ENCODE results near the gene PARP1. TPM values are rescaled to one million over a fixed set of nuclear protein-coding genes. Genes with fewer than 3 reads are reported as not detected.

The PARP1 gene
- total and polyA plus RNA-seq, 2 donors (not counting 1 experiment from before 2014, with no cell fraction given): 118 to 180 TPM

DNA sequence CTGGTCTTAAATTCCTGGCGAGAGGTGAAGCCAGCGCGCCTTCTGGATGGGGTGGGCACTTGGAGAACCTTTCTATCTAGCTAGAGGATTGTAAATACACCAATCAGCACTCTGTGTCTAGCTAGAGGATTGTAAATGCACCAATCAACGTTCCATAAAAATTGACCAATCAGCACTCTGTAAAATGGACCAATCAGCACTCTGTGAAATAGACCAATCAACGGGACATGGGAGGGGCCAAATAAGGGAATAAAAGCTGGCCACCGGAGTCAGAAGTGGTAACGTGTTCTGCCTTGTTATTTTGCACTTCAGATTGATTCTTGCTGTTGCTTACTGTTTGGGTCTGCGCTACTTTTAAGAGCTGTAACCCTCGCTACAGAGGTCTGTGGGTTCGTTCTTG is 87.0 kb downstream of the PARP1 start:
- no peaks in the 10 kb centered on the region for H3K36me3 ChIP-seq (replicated peaks in 1 of 2; ENCODE audit: control extremely low read depth in 1 of 2, control insufficient read depth in 1 of 2, extremely low read depth in 1 of 2, insufficient read depth in 2 of 2, low read length in 1 of 2)
- no peaks in the 10 kb centered on the region for H3K9me3 ChIP-seq (ENCODE audit: control extremely low read depth in 1 of 3, control insufficient read depth in 2 of 3, insufficient read depth in 1 of 3, low read length in 2 of 3)
- ATAC-seq (ENCODE audit: low read depth) (no peak), DNase-seq (no peak)
- no peak overlapping the region for H3K4me3 ChIP-seq (ENCODE audit: control extremely low read depth in 1 of 5, extremely low read depth in 1 of 5, insufficient read depth in 1 of 5, low read depth in 2 of 5, low read length in 4 of 5)
- no peak overlapping the region for H3K27ac ChIP-seq (ENCODE audit: low read length in 2 of 2)
- H3K27me3 Mint-ChIP-seq: peaks cover 12% of the 10 kb centered on the region
- TF ChIP-seq, protein P1, sequence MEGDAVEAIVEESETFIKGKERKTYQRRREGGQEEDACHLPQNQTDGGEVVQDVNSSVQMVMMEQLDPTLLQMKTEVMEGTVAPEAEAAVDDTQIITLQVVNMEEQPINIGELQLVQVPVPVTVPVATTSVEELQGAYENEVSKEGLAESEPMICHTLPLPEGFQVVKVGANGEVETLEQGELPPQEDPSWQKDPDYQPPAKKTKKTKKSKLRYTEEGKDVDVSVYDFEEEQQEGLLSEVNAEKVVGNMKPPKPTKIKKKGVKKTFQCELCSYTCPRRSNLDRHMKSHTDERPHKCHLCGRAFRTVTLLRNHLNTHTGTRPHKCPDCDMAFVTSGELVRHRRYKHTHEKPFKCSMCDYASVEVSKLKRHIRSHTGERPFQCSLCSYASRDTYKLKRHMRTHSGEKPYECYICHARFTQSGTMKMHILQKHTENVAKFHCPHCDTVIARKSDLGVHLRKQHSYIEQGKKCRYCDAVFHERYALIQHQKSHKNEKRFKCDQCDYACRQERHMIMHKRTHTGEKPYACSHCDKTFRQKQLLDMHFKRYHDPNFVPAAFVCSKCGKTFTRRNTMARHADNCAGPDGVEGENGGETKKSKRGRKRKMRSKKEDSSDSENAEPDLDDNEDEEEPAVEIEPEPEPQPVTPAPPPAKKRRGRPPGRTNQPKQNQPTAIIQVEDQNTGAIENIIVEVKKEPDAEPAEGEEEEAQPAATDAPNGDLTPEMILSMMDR (IDR thresholded peaks at IDR 0.05): no peak
- no peak for TF ChIP-seq EZH2 (IDR thresholded peaks at IDR 0.05; ENCODE audit: borderline replicate concordance, insufficient read depth, low read depth, low read length, poor library complexity, severe bottlenecking)
- intact Hi-C loops (cut with micrococcal nuclease): no loop called here
- H3K9me3 Mint-ChIP-seq (ENCODE audit: insufficient read depth): no peaks in the 10 kb centered on the region
- no peaks in the 10 kb centered on the region for H3K4me1 ChIP-seq (ENCODE audit: control insufficient read depth in 2 of 2, insufficient read depth in 2 of 2, low read length in 2 of 2)
- H3K27me3 ChIP-seq (replicated peaks in 1 of 4; ENCODE audit: control extremely low read depth in 1 of 4, control insufficient read depth in 3 of 4, insufficient read depth in 4 of 4, low read length in 3 of 4): peaks cover 0 to 3% (median 0%) of the 10 kb centered on the region in 4 experiments
- POLR2A ChIA-PET: no interaction called here
- no peak overlapping the region for H3K4me2 ChIP-seq (replicated peaks; ENCODE audit: low read depth, low read length, poor library complexity, severe bottlenecking)
- no peaks in the 10 kb centered on the region for H3K79me2 ChIP-seq (ENCODE audit: control insufficient read depth, insufficient read depth, low read length)
- no peak overlapping the region for H3K27ac Mint-ChIP-seq
- H2AFZ ChIP-seq (ENCODE audit: insufficient read depth, low read depth, low read length, poor library complexity, severe bottlenecking): no peak overlapping the region
- H3K9ac ChIP-seq (ENCODE audit: low read length): no peak overlapping the region
- H3K4me3 Mint-ChIP-seq: no peak overlapping the region
- H4K20me1 ChIP-seq (ENCODE audit: control insufficient read depth, insufficient read depth, low read length, poor library complexity, severe bottlenecking): no peaks in the 10 kb centered on the region
- CTCF ChIA-PET: no interaction called here
- no peaks in the 10 kb centered on the region for H3K4me1 Mint-ChIP-seq
- WGBS (ENCODE audit: insufficient coverage): 96% methylated on average over 7 of the region's 10 CpGs

DNA sequence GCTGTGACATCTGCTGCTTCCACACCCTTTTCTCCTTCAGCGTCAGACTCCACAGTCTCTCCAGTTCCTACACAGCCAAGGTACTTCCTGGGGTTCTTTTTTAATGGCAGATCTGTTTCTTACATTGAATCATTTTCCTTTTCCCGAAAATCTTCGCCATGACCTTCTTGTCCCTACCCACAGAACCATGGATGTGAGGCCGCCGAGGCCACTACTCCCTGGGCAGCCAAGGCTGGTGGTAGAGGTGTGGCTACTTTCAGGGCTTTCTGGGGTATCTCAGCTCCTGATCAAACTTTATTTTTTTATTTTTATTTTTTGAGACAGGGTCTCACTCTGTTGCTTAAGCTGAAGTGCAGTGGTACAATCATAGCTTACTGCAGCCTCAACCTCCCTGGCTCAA is 89.4 kb downstream of the PARP1 start:
- Mint-ChIP-seq H3K9me3 (ENCODE audit: insufficient read depth) (no peaks in the 10 kb centered on the region), H3K27ac (no peak overlapping the region), H3K27me3 (peaks cover 12% of the 10 kb centered on the region), H3K4me1 (no peaks in the 10 kb centered on the region), H3K4me3 (no peak overlapping the region)
- 100% methylated on average over 1 of the region's 5 CpGs for WGBS (ENCODE audit: insufficient coverage)
- CTCF ChIA-PET: no interaction called here
- Histone ChIP-seq H3K36me3 (replicated peaks in 1 of 2; ENCODE audit: control extremely low read depth in 1 of 2, control insufficient read depth in 1 of 2, extremely low read depth in 1 of 2, insufficient read depth in 2 of 2, low read length in 1 of 2) (no peaks in the 10 kb centered on the region), H2AFZ (ENCODE audit: insufficient read depth, low read depth, low read length, poor library complexity, severe bottlenecking) (no peak overlapping the region), H3K27me3 (replicated peaks in 1 of 4; ENCODE audit: control extremely low read depth in 1 of 4, control insufficient read depth in 3 of 4, insufficient read depth in 4 of 4, low read length in 3 of 4) (peaks cover 0 to 3% (median 0%) of the 10 kb centered on the region in 4 experiments), H3K9me3 (ENCODE audit: control extremely low read depth in 1 of 3, control insufficient read depth in 2 of 3, insufficient read depth in 1 of 3, low read length in 2 of 3) (no peaks in the 10 kb centered on the region), H3K79me2 (ENCODE audit: control insufficient read depth, insufficient read depth, low read length) (no peaks in the 10 kb centered on the region), H3K9ac (ENCODE audit: low read length) (no peak overlapping the region), H3K4me2 (replicated peaks; ENCODE audit: low read depth, low read length, poor library complexity, severe bottlenecking) (no peak overlapping the region), H4K20me1 (ENCODE audit: control insufficient read depth, insufficient read depth, low read length, poor library complexity, severe bottlenecking) (no peaks in the 10 kb centered on the region), H3K4me1 (ENCODE audit: control insufficient read depth in 2 of 2, insufficient read depth in 2 of 2, low read length in 2 of 2) (no peaks in the 10 kb centered on the region), H3K4me3 (ENCODE audit: control extremely low read depth in 1 of 5, extremely low read depth in 1 of 5, insufficient read depth in 1 of 5, low read depth in 2 of 5, low read length in 4 of 5) (no peak overlapping the region), H3K27ac (ENCODE audit: low read length in 2 of 2) (no peak overlapping the region)
- DNase-seq (no peak), ATAC-seq (ENCODE audit: low read depth) (no peak)
- intact Hi-C loops (cut with micrococcal nuclease): no loop called here
- POLR2A ChIA-PET: no interaction called here
- TF ChIP-seq EZH2 (IDR thresholded peaks at IDR 0.05; ENCODE audit: borderline replicate concordance, insufficient read depth, low read depth, low read length, poor library complexity, severe bottlenecking): no peak
- TF ChIP-seq, protein P1 (IDR thresholded peaks at IDR 0.05): no peak
